Karpas-422 (cell line): ENCODE data around the gene ALDH1A1. TPM values are rescaled to one million over a fixed set of nuclear protein-coding genes. Genes with fewer than 3 reads are reported as not detected.

Experiments
- DNase-seq: peaks from one replicate; pipeline ENCODE4 v3.0.0-alpha.2; 2015
- H2AFZ ChIP-seq: fragments of 200-600 bp; sonication (generic); 2 replicates; pipeline ENCODE4 v1.6.1; 2014; ENCODE audit warnings: antibody characterized with exemption, low read length, mixed read lengths
- H3K27ac ChIP-seq: fragments of 200-600 bp; sonication (generic); 2 replicates; pipeline ENCODE4 v1.5.1; 2014; ENCODE audit warnings: mild to moderate bottlenecking, low read length, moderate library complexity
- H3K27me3 ChIP-seq: fragments of 200-600 bp; sonication (generic); 2 replicates; pipeline ENCODE4 v1.6.1; 2014; ENCODE audit warnings: low read length, mixed read lengths
- H3K36me3 ChIP-seq: fragments of 200-600 bp; sonication (generic); 2 replicates; pipeline ENCODE4 v1.6.1; 2014; ENCODE audit warnings: low read length, mixed read lengths; ENCODE audit not compliant: insufficient read depth
- H3K4me1 ChIP-seq: fragments of 200-600 bp; sonication (generic); 2 replicates; pipeline ENCODE4 v1.6.1; 2014; ENCODE audit warnings: mild to moderate bottlenecking, low read length, mixed read lengths
- H3K4me2 ChIP-seq: fragments of 200-600 bp; sonication (generic); 2 replicates; pipeline ENCODE4 v1.6.1; 2014; ENCODE audit warnings: low read length, low read depth, mild to moderate bottlenecking; ENCODE audit not compliant: poor library complexity, severe bottlenecking
- H3K4me3 ChIP-seq: fragments of 200-600 bp; sonication (generic); 2 replicates; pipeline ENCODE4 v1.5.1; 2014; ENCODE audit warnings: mild to moderate bottlenecking, antibody characterized with exemption, low read length, mixed read lengths
- H3K79me2 ChIP-seq: fragments of 200-600 bp; sonication (generic); 2 replicates; pipeline ENCODE4 v1.6.1; 2014; ENCODE audit warnings: mild to moderate bottlenecking, low read length, mixed read lengths
- H3K9ac ChIP-seq: fragments of 200-600 bp; sonication (generic); 2 replicates; pipeline ENCODE4 v1.6.0; 2014; ENCODE audit warnings: low read length
- H3K9me2 ChIP-seq: fragments of 200-600 bp; sonication (generic), shearing (Covaris generic); replicated peaks from 2 replicates; pipeline ENCODE4 v1.6.0; 2014; ENCODE audit warnings: mild to moderate bottlenecking, low read length, moderate library complexity; ENCODE audit not compliant: insufficient read depth
- H3K9me3 ChIP-seq: fragments of 300-700, 200-600 bp; sonication (generic); 2 replicates; pipeline ENCODE4 v1.6.1; 2014; ENCODE audit warnings: low read length, mixed read lengths
- H4K20me1 ChIP-seq: fragments of 200-600 bp; sonication (generic); 2 replicates; pipeline ENCODE4 v1.6.1; 2014; ENCODE audit warnings: mild to moderate bottlenecking, antibody characterized with exemption, low read length, low read depth; ENCODE audit not compliant: insufficient read depth
- total RNA-seq: library from RNA; depleted of rRNA; stranded (reverse); fragments of >200 nt; shearing (Covaris generic); gene quantifications from 2 replicates; pipeline ENCODE4 v1.2.3, GENCODE V29; 2014; ENCODE audit warnings: low replicate concordance; rRNA removed

The ALDH1A1 gene
- total RNA-seq, 1 experiment from 2014 or later: not detected

- no peak for DNase-seq
- Histone ChIP-seq H3K4me3 (no peak overlapping the region), H3K36me3 (no peaks in the 10 kb centered on the region), H2AFZ (no peak overlapping the region), H3K4me2 (no peak overlapping the region), H3K9ac (no peak overlapping the region), H4K20me1 (no peaks in the 10 kb centered on the region), H3K9me3 (no peaks in the 10 kb centered on the region), H3K79me2 (no peaks in the 10 kb centered on the region), H3K9me2 (no peaks in the 10 kb centered on the region), H3K27me3 (no peaks in the 10 kb centered on the region), H3K27ac (no peak overlapping the region), H3K4me1 (no peaks in the 10 kb centered on the region)
Measured at GRCh38 chr9:72855321-72855720, 97.5 kb downstream of the ALDH1A1 start.

Other genes starting within 250 kb of the ALDH1A1 start
- not detected in 2 replicates for gene ANXA1, start 198.8 kb upstream of the ALDH1A1 start, total RNA-seq